K562 (cell line): Measurements from ENCODE around the gene FGF21. TPM values are rescaled to one million over a fixed set of nuclear protein-coding genes. Genes with fewer than 3 reads are reported as not detected.

Experiments used
- ADNP ChIP-seq: fragments of 200-800 bp; sonication (Bioruptor generic); IDR thresholded peaks from 2 replicates; pipeline ENCODE4 v1.6.1; 2016; ENCODE audit warnings: missing genetic modification characterization, missing compliant biosample characterization
- BHLHE40 ChIP-seq: IDR thresholded peaks from 2 replicates; pipeline ENCODE4 v1.6.1; 2011; ENCODE audit warnings: low read length, improper control_type of control experiment
- HMBOX1 ChIP-seq: sonication (generic); IDR thresholded peaks from 2 replicates; pipeline ENCODE4 v1.6.1; 2016
- ID3 ChIP-seq, 2 experiments: fragments of 250-450 bp in 1 of 2; fragments of 450-650 bp in 1 of 2; sonication (Bioruptor Pico) in 1 of 2; IDR thresholded peaks; 2 replicates each; pipeline versions ENCODE4 v1.6.1 to v1.8.0; 2016 to 2021; ENCODE audit warnings: mild to moderate bottlenecking in 2 of 2, moderate library complexity in 2 of 2, missing compliant biosample characterization in 1 of 2, missing genetic modification characterization in 1 of 2
- KDM4B ChIP-seq, 2 experiments: fragments of 450-650 bp in 1 of 2; sonication (generic) in 1 of 2; IDR thresholded peaks; 2 replicates each; pipeline ENCODE4 v1.6.1; 2016 to 2017; ENCODE audit warnings: borderline replicate concordance in 2 of 2, antibody characterized with exemption in 1 of 2, low read depth in 1 of 2, mild to moderate bottlenecking in 1 of 2
- KHSRP ChIP-seq: fragments of 450-650 bp; IDR thresholded peaks from 2 replicates; pipeline ENCODE4 v1.6.1; 2017
- NBN ChIP-seq: fragments of 450-650 bp; IDR thresholded peaks from 2 replicates; pipeline ENCODE4 v1.6.1; 2016; ENCODE audit warnings: low read depth, mild to moderate bottlenecking
- NONO ChIP-seq, 2 experiments: fragments of 200-400 bp in 1 of 2; fragments of 450-650 bp in 1 of 2; formaldehyde crosslinking in 1 of 2; IDR thresholded peaks; 2 replicates each; pipeline ENCODE4 v1.6.1; 2017; ENCODE audit warnings: low read depth in 2 of 2, mild to moderate bottlenecking in 2 of 2, moderate library complexity in 2 of 2, low read length in 1 of 2
- TSC22D4 ChIP-seq: fragments of 450-650 bp; IDR thresholded peaks from 2 replicates; pipeline ENCODE4 v1.6.1; 2016; ENCODE audit warnings: missing genetic modification characterization, missing biosample characterization, control low read depth
- ZKSCAN8 ChIP-seq: fragments of 200-800 bp; sonication (Bioruptor generic); IDR thresholded peaks from 2 replicates; pipeline ENCODE4 v1.6.1; 2016; ENCODE audit warnings: missing genetic modification characterization, missing compliant biosample characterization
- ZNF174 ChIP-seq: fragments of 250-450 bp; sonication (Bioruptor Pico); IDR thresholded peaks from 2 replicates; pipeline ENCODE4 v1.4.0; 2020; ENCODE audit warnings: mild to moderate bottlenecking
- ZNF609 ChIP-seq: sonication (generic); formaldehyde crosslinking; IDR thresholded peaks from 2 replicates; pipeline ENCODE4 v1.8.1; 2023; ENCODE audit warnings: missing genetic modification reagents, mild to moderate bottlenecking, borderline replicate concordance
- polyA plus RNA-seq, 8 experiments: library from polyadenylated mRNA; depleted of rRNA in 4 of 8; stranded (reverse) in 5 of 8; unstranded in 3 of 8; fragments of >200 nt; fragmentation: Nextera tagmentation in 2 of 8; fragmentation: Illumina TruSeq in 1 of 8; extraction: Ambion mirVana in 2 of 8; extraction: Trizol in 1 of 8; gene quantifications; 2 replicates each; pipeline versions ENCODE4 v1.2.1 to v1.2.3, GENCODE V29; 2011 to 2014; ENCODE audit warnings: inconsistent platforms in 1 of 8, missing spikeins in 1 of 8
- total RNA-seq, 7 experiments: library from RNA; depleted of rRNA in 6 of 7; stranded (reverse); fragments of >200 nt in 6 of 7; fragmentation: Illumina TruSeq in 2 of 7; extraction: Trizol in 2 of 7; gene quantifications; 2 replicates each; pipeline versions ENCODE4 v1.2.1 to v1.2.3, GENCODE V29; 2011 to 2021; ENCODE audit warnings: low replicate concordance in 1 of 7
- TF ChIP-seq, protein P1 (sequence below): fragments of 450-650 bp; IDR thresholded peaks from 2 replicates; pipeline ENCODE4 v1.6.1; 2017; ENCODE audit warnings: mild to moderate bottlenecking, moderate library complexity
- TF ChIP-seq, protein P2 (sequence below): sonication (generic); formaldehyde crosslinking; IDR thresholded peaks from 2 replicates; pipeline ENCODE4 v1.8.0; 2022; ENCODE audit warnings: mild to moderate bottlenecking, missing genetic modification reagents, borderline replicate concordance

FGF21 gene
- total and polyA plus RNA-seq, 9 of the 15 experiments (the other 6 are each of a cell fraction or from before 2014, with no cell fraction given): 0.04 to 0.77 (median 0.09) TPM; not detected in 6

- TF ChIP-seq ZNF609 (CRISPR knock-in tag) (no peak), ADNP (no peak), KDM4B (IDR thresholded peaks at IDR 0.05; ENCODE audit: borderline replicate concordance in 2 of 2, low read depth in 1 of 2) (no peak), NBN (peak; percentile 85; the same call in 1 of the 2 replicates), ZNF174 (CRISPR knock-in tag) (no peak), NONO (IDR thresholded peaks at IDR 0.05; ENCODE audit: low read depth in 2 of 2, low read length in 1 of 2) (peak in 1 of 2 experiments; percentile 51; a peak in 1 of 4 replicates), TSC22D4 (no peak), ZKSCAN8 (CRISPR knock-in tag) (0 out of 2 replicates have a peak, but pooled peaks have one; percentile 41), HMBOX1 (no peak), BHLHE40 (no peak), KHSRP (peak; percentile 62), ID3 (CRISPR knock-in tag; IDR thresholded peaks at IDR 0.05) (no peak), ID3 (tag; IDR thresholded peaks at IDR 0.05) (0 out of 2 replicates have a peak, but pooled peaks have one; percentile 50)
- TF ChIP-seq, protein P1, sequence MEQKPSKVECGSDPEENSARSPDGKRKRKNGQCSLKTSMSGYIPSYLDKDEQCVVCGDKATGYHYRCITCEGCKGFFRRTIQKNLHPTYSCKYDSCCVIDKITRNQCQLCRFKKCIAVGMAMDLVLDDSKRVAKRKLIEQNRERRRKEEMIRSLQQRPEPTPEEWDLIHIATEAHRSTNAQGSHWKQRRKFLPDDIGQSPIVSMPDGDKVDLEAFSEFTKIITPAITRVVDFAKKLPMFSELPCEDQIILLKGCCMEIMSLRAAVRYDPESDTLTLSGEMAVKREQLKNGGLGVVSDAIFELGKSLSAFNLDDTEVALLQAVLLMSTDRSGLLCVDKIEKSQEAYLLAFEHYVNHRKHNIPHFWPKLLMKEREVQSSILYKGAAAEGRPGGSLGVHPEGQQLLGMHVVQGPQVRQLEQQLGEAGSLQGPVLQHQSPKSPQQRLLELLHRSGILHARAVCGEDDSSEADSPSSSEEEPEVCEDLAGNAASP: no peak
- TF ChIP-seq, protein P2, sequence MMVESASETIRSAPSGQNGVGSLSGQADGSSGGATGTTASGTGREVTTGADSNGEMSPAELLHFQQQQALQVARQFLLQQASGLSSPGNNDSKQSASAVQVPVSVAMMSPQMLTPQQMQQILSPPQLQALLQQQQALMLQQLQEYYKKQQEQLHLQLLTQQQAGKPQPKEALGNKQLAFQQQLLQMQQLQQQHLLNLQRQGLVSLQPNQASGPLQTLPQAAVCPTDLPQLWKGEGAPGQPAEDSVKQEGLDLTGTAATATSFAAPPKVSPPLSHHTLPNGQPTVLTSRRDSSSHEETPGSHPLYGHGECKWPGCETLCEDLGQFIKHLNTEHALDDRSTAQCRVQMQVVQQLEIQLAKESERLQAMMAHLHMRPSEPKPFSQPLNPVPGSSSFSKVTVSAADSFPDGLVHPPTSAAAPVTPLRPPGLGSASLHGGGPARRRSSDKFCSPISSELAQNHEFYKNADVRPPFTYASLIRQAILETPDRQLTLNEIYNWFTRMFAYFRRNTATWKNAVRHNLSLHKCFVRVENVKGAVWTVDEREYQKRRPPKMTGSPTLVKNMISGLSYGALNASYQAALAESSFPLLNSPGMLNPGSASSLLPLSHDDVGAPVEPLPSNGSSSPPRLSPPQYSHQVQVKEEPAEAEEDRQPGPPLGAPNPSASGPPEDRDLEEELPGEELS: peak; percentile 54; the same call in 1 of the 2 replicates
Observed at GRCh38 chr19:48746738-48747575, 8.4 kb upstream of the FGF21 start, which contains the start of gene IZUMO1 (continued).
